Fibroblast of pulmonary artery (primary cell): ENCODE measurements around the gene PRODH2.
"Not testable (repeated sequence)": the region's sequence is repeated elsewhere in the genome, so short reads cannot be mapped to it uniquely, and the experiment has no call there.

Experiments
- DNase-seq: peaks from one replicate; pipeline ENCODE4 v3.0.0-alpha.2; 2010; ENCODE audit warnings: low read depth
- H3K4me3 ChIP-seq: replicated peaks from 2 replicates; pipeline ENCODE4 v1.5.1; 2011; ENCODE audit warnings: low read depth, mild to moderate bottlenecking, control low read depth, low read length, moderate library complexity
- CTCF ChIP-seq: IDR thresholded peaks from 2 replicates; pipeline ENCODE4 v1.5.1; 2011; ENCODE audit warnings: mild to moderate bottlenecking, control low read depth, low read length, inconsistent platforms; ENCODE audit errors: missing control alignments

PRODH2 gene

GRCh38 chr19:35841961-35842595, 29.4 kb upstream of the PRODH2 start:
- H3K4me3 ChIP-seq: no peak overlapping the region
- no peak for TF ChIP-seq CTCF
- DNase-seq: no peak

- H3K4me3 ChIP-seq, DNase-seq: not testable (repeated sequence)
These were observed 23.5 kb upstream of the PRODH2 start for GRCh38 chr19:35836096-35836495.

- TF ChIP-seq CTCF: no peak
- DNase-seq: no peak
These were observed 21.3 kb upstream of the PRODH2 start for GRCh38 chr19:35833972-35834371.

GRCh38 chr19:35832054-35832453, 19.4 kb upstream of the PRODH2 start:
- no peak overlapping the region for H3K4me3 ChIP-seq
- no peak for DNase-seq
- TF ChIP-seq CTCF: no peak

More at GRCh38 chr19:35833972-35834371, 21.3 kb upstream of the PRODH2 start:
- H3K4me3 ChIP-seq: no peak overlapping the region

- no peak for DNase-seq
- H3K4me3 ChIP-seq: no peak overlapping the region
- TF ChIP-seq CTCF: no peak
These were observed 18.3 kb upstream of the PRODH2 start for GRCh38 chr19:35830986-35831385.

- no peak overlapping the region for H3K4me3 ChIP-seq
- no peak for TF ChIP-seq CTCF
- DNase-seq: peak; percentile 79
These were observed 16.2 kb upstream of the PRODH2 start for GRCh38 chr19:35828692-35829301.

GRCh38 chr19:35824150-35824549, 11.5 kb upstream of the PRODH2 start:
- H3K4me3 ChIP-seq: no peak overlapping the region
- no peak for DNase-seq
- no peak for TF ChIP-seq CTCF
